Fibroblast of mammary gland (primary cell): ENCODE measurements around the gene SIRT7.
"Not testable (repeated sequence)": the region's sequence is repeated elsewhere in the genome, so short reads cannot be mapped to it uniquely, and the experiment has no call there.

Source experiments
- DNase-seq: peaks from one replicate; pipeline ENCODE4 v3.0.0-alpha.2; 2010; ENCODE audit warnings: low read depth
- H3K4me3 ChIP-seq: 2 replicates; pipeline ENCODE4 v1.5.1; 2011; ENCODE audit warnings: low read depth, mild to moderate bottlenecking, low read length, moderate library complexity; ENCODE audit not compliant: control insufficient read depth
- CTCF ChIP-seq: conservative IDR thresholded peaks from 2 replicates; pipeline ENCODE4 v1.5.1; 2011; ENCODE audit warnings: low read depth, low read length, inconsistent platforms; ENCODE audit not compliant: control insufficient read depth, insufficient read depth

Gene SIRT7

GRCh38 chr17:81953443-81953842 is 35.5 kb upstream of the SIRT7 start:
- TF ChIP-seq CTCF = peak; percentile 6
- not testable (repeated sequence) for H3K4me3 ChIP-seq, DNase-seq

GRCh38 chr17:81952792-81953228 is 34.8 kb upstream of the SIRT7 start:
- no peak for DNase-seq
- no peak for TF ChIP-seq CTCF
- no peak overlapping the region for H3K4me3 ChIP-seq

- no peak for TF ChIP-seq CTCF
- no peak overlapping the region for H3K4me3 ChIP-seq
- DNase-seq = no peak
These were observed 34.1 kb upstream of the SIRT7 start for GRCh38 chr17:81951785-81952684.

- no peak overlapping the region for H3K4me3 ChIP-seq
These were observed 32.5 kb upstream of the SIRT7 start for GRCh38 chr17:81950501-81950900.

GRCh38 chr17:81948635-81949378 is 30.8 kb upstream of the SIRT7 start:
- no peak for TF ChIP-seq CTCF
- no peak overlapping the region for H3K4me3 ChIP-seq
- no peak for DNase-seq

More at GRCh38 chr17:81950501-81950900, 32.5 kb upstream of the SIRT7 start:
- no peak for DNase-seq
- no peak for TF ChIP-seq CTCF

GRCh38 chr17:81947189-81947588 is 29.2 kb upstream of the SIRT7 start, which contains the start of gene MYADML2:
MYADML2 (minus strand) TSS chr17:81947233; CDS start chr17:81941741, 5,492 bp downstream.
- H3K4me3 ChIP-seq = no peak within 1 kb of the TSS
- DNase-seq = no peak
- no peak for TF ChIP-seq CTCF
